PC-9 (cell line): ENCODE results near the gene RAB7A. TPM values are rescaled to one million over a fixed set of nuclear protein-coding genes. Genes with fewer than 3 reads are reported as not detected.

Experiments used
- BruUV-seq: library from RNA; stranded (reverse); fragments of 400-500 nt; replicated peaks from 2 replicates; lab custom pipeline; 2021; lab: Mats Ljungman, UMichigan
- CTCF ChIA-PET: fragments of 300-600 bp; sonication (Branson Sonifier 250); formaldehyde crosslinking; loops from one replicate; lab custom pipeline; 2022; ENCODE audit warnings: antibody characterized with exemption; lab: Charles Lee
- POLR2A ChIA-PET: fragments of 300-600 bp; sonication (Branson Sonifier 250); formaldehyde crosslinking; loops from one replicate; lab custom pipeline; 2022; ENCODE audit warnings: antibody characterized with exemption; ENCODE audit not compliant: unreplicated experiment; lab: Charles Lee
- DNase-seq, 2 experiments: peaks; one replicate each; pipeline versions ENCODE4 v3.0.0 to v3.0.0-alpha.2; 2015 to 2022; ENCODE audit warnings: mixed read lengths in 1 of 2
- H2AFZ ChIP-seq: fragments of 200-600 bp; sonication (generic); 2 replicates; pipeline ENCODE4 v1.8.1; 2017; ENCODE audit warnings: antibody characterized with exemption
- H3F3A ChIP-seq: fragments of 200-600 bp; sonication (generic); 2 replicates; pipeline ENCODE4 v1.8.1; 2017; ENCODE audit warnings: antibody characterized with exemption, mild to moderate bottlenecking, low read depth; ENCODE audit not compliant: insufficient read depth
- H3K27ac ChIP-seq: fragments of 200-600 bp; sonication (generic); 2 replicates; pipeline ENCODE4 v1.6.1; 2016; ENCODE audit warnings: mixed run types
- H3K27me3 ChIP-seq: fragments of 200-600 bp; sonication (generic); 2 replicates; pipeline ENCODE4 v1.6.1; 2016; ENCODE audit warnings: low read depth, mixed run types; ENCODE audit not compliant: insufficient read depth
- H3K36me3 ChIP-seq: fragments of 200-600 bp; sonication (generic); 2 replicates; pipeline ENCODE4 v1.6.1; 2016; ENCODE audit warnings: low read depth, mixed run types
- H3K4me1 ChIP-seq: fragments of 200-600 bp; sonication (generic); replicated peaks from 2 replicates; pipeline ENCODE4 v1.6.1; 2016; ENCODE audit warnings: mixed run types; ENCODE audit not compliant: insufficient read depth
- H3K4me2 ChIP-seq: fragments of 200-600 bp; sonication (generic); 2 replicates; pipeline ENCODE4 v1.6.1; 2017; ENCODE audit warnings: mixed run types
- H3K4me3 ChIP-seq: fragments of 200-600 bp; sonication (generic); 2 replicates; pipeline ENCODE4 v1.6.1; 2016; ENCODE audit warnings: mixed run types
- H3K79me2 ChIP-seq: fragments of 200-600 bp; sonication (generic); 2 replicates; pipeline ENCODE4 v1.6.1; 2017; ENCODE audit warnings: low read depth, mixed run types
- H3K9me2 ChIP-seq: fragments of 200-600 bp; sonication (generic); 2 replicates; pipeline ENCODE4 v1.8.1; 2017; ENCODE audit warnings: mild to moderate bottlenecking; ENCODE audit not compliant: insufficient read depth
- H3K9me3 ChIP-seq: fragments of 200-600 bp; sonication (generic); 2 replicates; pipeline ENCODE4 v1.8.1; 2016; ENCODE audit warnings: low read depth; ENCODE audit not compliant: insufficient read depth
- H4K20me1 ChIP-seq: fragments of 200-600 bp; sonication (generic); 2 replicates; pipeline ENCODE4 v1.8.1; 2017; ENCODE audit not compliant: insufficient read depth
- CTCF ChIP-seq: fragments of 200-600 bp; sonication (generic); conservative IDR thresholded peaks from 2 replicates; pipeline ENCODE4 v1.6.1; 2017; ENCODE audit warnings: mixed run types, antibody characterized with exemption, mild to moderate bottlenecking, moderate library complexity
- EZH2 ChIP-seq: fragments of 200-600 bp; sonication (generic); IDR thresholded peaks from 2 replicates; pipeline ENCODE4 v1.8.0; 2017; ENCODE audit warnings: antibody characterized with exemption, low read depth
- intact Hi-C: fragments of 100-400 bp; cut with micrococcal nuclease; formaldehyde crosslinking; loops from one replicate; pipeline ENCODE4 v1.10.0; 2022; ENCODE audit not compliant: unreplicated experiment
- total RNA-seq: library from RNA; stranded (reverse); gene quantifications from 2 replicates; pipeline ENCODE4 v1.2.3, GENCODE V29; 2021

RAB7A gene
- total RNA-seq, 1 experiment from 2014 or later = 319 TPM

DNA sequence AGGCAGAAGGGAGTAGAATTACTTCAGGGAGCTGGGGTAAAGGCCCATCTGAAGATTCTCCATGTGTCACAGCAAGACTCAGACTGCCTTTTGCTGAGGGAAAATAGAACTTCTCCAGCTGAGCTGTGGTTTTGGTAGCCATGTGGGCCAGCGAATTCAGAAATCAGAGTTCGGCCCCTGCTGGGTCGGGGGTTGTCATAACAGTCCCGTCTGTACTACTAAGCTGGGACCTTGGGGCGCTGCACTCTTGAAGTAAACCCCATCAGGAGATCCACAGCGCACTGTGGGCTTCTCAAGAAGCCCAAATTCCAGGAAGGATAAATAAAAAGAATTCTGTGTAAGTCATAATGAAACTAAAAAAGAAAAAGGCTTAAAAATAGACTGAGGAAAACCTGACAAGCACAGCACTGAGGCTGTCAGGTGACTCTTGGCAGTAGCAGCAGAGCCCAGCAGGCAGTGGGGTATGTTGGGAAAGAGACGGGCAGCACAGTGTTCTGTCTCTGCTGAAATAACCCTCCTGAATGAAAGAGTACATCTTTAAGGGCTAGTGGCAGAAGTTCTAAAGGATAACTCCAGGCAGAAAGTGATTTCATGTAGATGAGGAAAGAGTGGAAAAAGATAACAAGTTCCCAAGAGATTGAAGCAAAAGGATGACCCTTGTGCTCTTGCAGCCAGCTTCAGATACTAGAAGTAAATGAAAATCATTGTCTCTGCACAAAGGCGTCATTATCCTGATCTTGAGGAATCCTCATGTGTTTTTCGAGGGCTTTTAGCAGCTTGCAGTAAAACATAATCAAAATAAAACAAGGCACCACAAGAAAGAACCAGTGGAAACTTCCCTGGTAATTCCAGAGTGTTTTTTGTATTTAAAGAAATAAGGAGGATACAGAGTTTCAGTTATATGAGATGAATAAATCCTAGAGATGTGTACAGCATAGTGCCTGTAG is 74.5 kb downstream of the RAB7A start:
- no peak overlapping the region for H3K4me2 ChIP-seq
- TF ChIP-seq CTCF (no peak), EZH2 (no peak)
- H3K4me1 ChIP-seq = peaks cover 11% of the 10 kb centered on the region
- no peaks in the 10 kb centered on the region for H3K9me3 ChIP-seq
- H2AFZ ChIP-seq = no peak overlapping the region
- no peak overlapping the region for H3K27ac ChIP-seq
- peaks cover 23% of the 10 kb centered on the region for H3K36me3 ChIP-seq
- no peak overlapping the region for H3K4me3 ChIP-seq
- ChIA-PET CTCF (no interaction called here), POLR2A (no interaction called here)
- H3K27me3 ChIP-seq = no peaks in the 10 kb centered on the region
- H4K20me1 ChIP-seq = peaks cover 26% of the 10 kb centered on the region
- H3K79me2 ChIP-seq = peaks cover 35% of the 10 kb centered on the region
- BruUV-seq = no TSS peak
- intact Hi-C loops = no loop called here
- H3F3A ChIP-seq = peaks cover 25% of the 10 kb centered on the region; the same call in 1 of the 2 replicates
- no peak for DNase-seq
- H3K9me2 ChIP-seq = no peaks in the 10 kb centered on the region

DNA sequence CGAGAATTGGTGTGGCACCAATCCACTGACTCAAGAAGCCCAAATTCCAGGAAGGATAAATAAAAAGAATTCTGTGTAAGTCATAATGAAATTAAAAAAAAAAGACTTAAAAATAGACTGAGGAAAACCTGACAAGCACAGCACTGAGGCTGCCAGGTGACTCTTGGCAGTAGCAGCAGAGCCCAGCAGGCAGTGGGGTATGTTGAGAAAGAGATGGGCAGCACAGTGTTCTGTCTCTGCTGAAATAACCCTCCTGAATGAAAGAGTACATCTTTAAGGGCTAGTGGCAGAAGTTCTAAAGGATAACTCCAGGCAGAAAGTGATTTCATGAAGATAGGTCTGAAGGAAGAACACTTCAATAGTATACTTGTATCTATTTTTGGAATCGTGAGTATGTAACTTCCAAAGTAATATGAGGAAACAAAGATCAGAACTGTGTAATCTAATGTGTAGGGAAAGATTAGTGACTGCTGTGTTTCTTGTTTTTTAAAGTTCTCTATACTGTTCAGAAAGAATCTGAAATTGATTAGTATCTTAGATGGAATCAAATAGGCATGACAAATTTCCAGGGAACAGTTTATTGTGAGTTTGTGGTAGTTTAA is 75.9 kb downstream of the RAB7A start:
- Histone ChIP-seq H3K4me2 (no peak overlapping the region), H2AFZ (no peak overlapping the region), H3K27ac (no peak overlapping the region), H3K9me2 (no peaks in the 10 kb centered on the region), H3K27me3 (no peaks in the 10 kb centered on the region), H3F3A (peaks cover 33% of the 10 kb centered on the region), H3K79me2 (peaks cover 31% of the 10 kb centered on the region), H3K4me3 (no peak overlapping the region), H3K4me1 (peaks cover 19% of the 10 kb centered on the region), H3K9me3 (no peaks in the 10 kb centered on the region), H3K36me3 (peaks cover 31% of the 10 kb centered on the region), H4K20me1 (peaks cover 24% of the 10 kb centered on the region)
- TF ChIP-seq CTCF (no peak), EZH2 (no peak)
- BruUV-seq = no TSS peak
- intact Hi-C loops = no loop called here
- POLR2A ChIA-PET = no interaction called here
- DNase-seq = no peak
- CTCF ChIA-PET = no interaction called here

- Histone ChIP-seq H2AFZ (no peak overlapping the region), H3F3A (peaks cover 27% of the 10 kb centered on the region), H3K4me2 (no peak overlapping the region), H3K36me3 (peaks cover 34% of the 10 kb centered on the region), H3K27me3 (no peaks in the 10 kb centered on the region), H4K20me1 (peaks cover 13% of the 10 kb centered on the region), H3K9me2 (no peaks in the 10 kb centered on the region), H3K27ac (no peak overlapping the region), H3K9me3 (no peaks in the 10 kb centered on the region), H3K4me3 (no peak overlapping the region), H3K79me2 (peaks cover 26% of the 10 kb centered on the region), H3K4me1 (peaks cover 19% of the 10 kb centered on the region)
- no peak for TF ChIP-seq CTCF
- no peak for TF ChIP-seq EZH2
- CTCF ChIA-PET = no interaction called here
- DNase-seq = no peak
- POLR2A ChIA-PET = no interaction called here
- BruUV-seq = no TSS peak
- intact Hi-C loops = no loop called here
These were observed 77.3 kb downstream of the RAB7A start for GRCh38 chr3:128803307-128803706.
